GM20431 (cell line): ENCODE measurements around the gene BCL7A.
"Not testable (repeated sequence)": the region's sequence is repeated elsewhere in the genome, so short reads cannot be mapped to it uniquely, and the experiment has no call there.

Experiments used
- in situ Hi-C: fragments of 300-500 bp; cut with MseI, MboI; formaldehyde crosslinking; loops from one replicate; pipeline ENCODE4 v1.15.0; 2020; ENCODE audit warnings: low sequenced_read_pairs; ENCODE audit not compliant: unreplicated experiment

The BCL7A gene

GRCh38 chr12:122024132-122024785, 2.6 kb downstream of the BCL7A start:
- in situ Hi-C loops = no loop called here

- in situ Hi-C loops = no loop called here
These were observed 5.1 kb downstream of the BCL7A start for GRCh38 chr12:122026706-122027333.

- in situ Hi-C loops = no loop called here
These were observed 6.7 kb downstream of the BCL7A start for GRCh38 chr12:122028165-122028904.

- in situ Hi-C loops = no loop called here
These were observed 7.3 kb downstream of the BCL7A start for GRCh38 chr12:122028905-122029560.

GRCh38 chr12:122029620-122030423, 8.1 kb downstream of the BCL7A start:
- in situ Hi-C loops = no loop called here

GRCh38 chr12:122030424-122031035, 8.8 kb downstream of the BCL7A start:
- in situ Hi-C loops = no loop called here

- in situ Hi-C loops = no loop called here
These were observed 9.9 kb downstream of the BCL7A start for GRCh38 chr12:122031342-122032216.

GRCh38 chr12:122032580-122032979, 10.9 kb downstream of the BCL7A start:
- in situ Hi-C loops = no loop called here

- in situ Hi-C loops = no loop called here
These were observed 13.6 kb downstream of the BCL7A start for GRCh38 chr12:122035292-122035691.

- in situ Hi-C loops = no loop called here
These were observed 14.5 kb downstream of the BCL7A start for GRCh38 chr12:122036153-122036552.

GRCh38 chr12:122040579-122041386, 19.1 kb downstream of the BCL7A start:
- in situ Hi-C loops = no loop called here

- in situ Hi-C loops = not testable (repeated sequence)
These were observed 19.8 kb downstream of the BCL7A start for GRCh38 chr12:122041458-122041857.

- in situ Hi-C loops = no loop called here
These were observed 21.2 kb downstream of the BCL7A start for GRCh38 chr12:122042910-122043309.

- in situ Hi-C loops = no loop called here
These were observed 21.8 kb downstream of the BCL7A start for GRCh38 chr12:122043476-122043875.

- in situ Hi-C loops = no loop called here
These were observed 23.6 kb downstream of the BCL7A start for GRCh38 chr12:122045262-122045661.

- in situ Hi-C loops = no loop called here
These were observed 24.5 kb downstream of the BCL7A start for GRCh38 chr12:122046145-122046544.

- in situ Hi-C loops = no loop called here
These were observed 26.5 kb downstream of the BCL7A start for GRCh38 chr12:122048151-122048550.

- in situ Hi-C loops = loop anchor here (5.0 kb wide), 1 partner anchor 72 kb away; no protein-coding TSS in a partner anchor
These were observed 28.1 kb downstream of the BCL7A start for GRCh38 chr12:122049827-122050226.
